ENCODE data around the gene FSCN2.

- no peak for TF ChIP-seq EZH2 (IDR thresholded peaks at IDR 0.05; ENCODE audit: borderline replicate concordance, low read length)
- TF ChIP-seq CTCF (IDR thresholded peaks at IDR 0.05; ENCODE audit: low read length): no peak
These were observed 12.5 kb downstream of the FSCN2 start for GRCh38 chr17:81540676-81541027.
